Measurements from ENCODE around the gene AGRP.

AGRP gene

DNA sequence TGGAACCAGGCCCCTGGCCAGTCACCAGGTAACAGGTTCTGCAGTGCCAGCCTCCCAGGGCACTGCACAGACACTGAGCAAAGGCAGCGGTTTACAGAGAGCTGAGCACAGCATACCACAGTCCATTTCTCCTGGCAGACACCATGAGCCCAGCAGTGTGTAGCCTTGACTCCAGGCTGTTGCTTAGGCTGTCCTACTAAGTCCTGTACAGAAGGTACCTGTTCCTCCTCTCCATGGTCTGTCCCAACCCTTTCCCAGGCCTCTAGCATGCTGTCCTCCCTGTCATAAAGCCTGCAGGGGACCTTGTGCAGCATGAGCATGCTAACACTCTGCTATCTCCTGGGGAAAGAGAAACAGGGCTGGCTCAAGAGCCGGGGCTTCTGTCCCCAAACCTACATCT, 22.4 kb downstream of the AGRP start:
- no peak for DNase-seq (ENCODE audit: low read depth)
- TF ChIP-seq, protein P1, sequence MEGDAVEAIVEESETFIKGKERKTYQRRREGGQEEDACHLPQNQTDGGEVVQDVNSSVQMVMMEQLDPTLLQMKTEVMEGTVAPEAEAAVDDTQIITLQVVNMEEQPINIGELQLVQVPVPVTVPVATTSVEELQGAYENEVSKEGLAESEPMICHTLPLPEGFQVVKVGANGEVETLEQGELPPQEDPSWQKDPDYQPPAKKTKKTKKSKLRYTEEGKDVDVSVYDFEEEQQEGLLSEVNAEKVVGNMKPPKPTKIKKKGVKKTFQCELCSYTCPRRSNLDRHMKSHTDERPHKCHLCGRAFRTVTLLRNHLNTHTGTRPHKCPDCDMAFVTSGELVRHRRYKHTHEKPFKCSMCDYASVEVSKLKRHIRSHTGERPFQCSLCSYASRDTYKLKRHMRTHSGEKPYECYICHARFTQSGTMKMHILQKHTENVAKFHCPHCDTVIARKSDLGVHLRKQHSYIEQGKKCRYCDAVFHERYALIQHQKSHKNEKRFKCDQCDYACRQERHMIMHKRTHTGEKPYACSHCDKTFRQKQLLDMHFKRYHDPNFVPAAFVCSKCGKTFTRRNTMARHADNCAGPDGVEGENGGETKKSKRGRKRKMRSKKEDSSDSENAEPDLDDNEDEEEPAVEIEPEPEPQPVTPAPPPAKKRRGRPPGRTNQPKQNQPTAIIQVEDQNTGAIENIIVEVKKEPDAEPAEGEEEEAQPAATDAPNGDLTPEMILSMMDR (conservative IDR thresholded peaks at IDR 0.05; ENCODE audit: low read depth, low read length): no peak
- no peak overlapping the region for H3K4me3 ChIP-seq (ENCODE audit: low read depth, low read length)

GRCh38 chr16:67460168-67460567, 23.2 kb downstream of the AGRP start:
- H3K4me3 ChIP-seq (ENCODE audit: low read depth, low read length): no peak overlapping the region
- no peak for DNase-seq (ENCODE audit: low read depth)
- TF ChIP-seq, protein P1 (conservative IDR thresholded peaks at IDR 0.05; ENCODE audit: low read depth, low read length): no peak

DNA sequence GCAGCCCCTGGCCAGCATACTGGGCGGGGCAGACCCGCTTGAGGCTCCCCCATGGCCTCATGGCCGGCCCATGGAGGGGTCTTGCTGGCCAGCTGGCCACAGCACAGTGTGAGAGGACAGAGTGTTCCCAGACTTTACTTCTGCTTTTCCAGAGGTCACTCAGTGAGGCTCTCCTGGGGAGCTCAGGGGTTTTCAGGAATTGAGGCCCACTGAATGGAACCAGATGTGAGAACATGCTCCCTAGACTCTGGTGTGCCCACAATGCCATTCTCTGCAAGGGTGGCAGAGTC, 23.5 kb downstream of the AGRP start:
- no peak overlapping the region for H3K4me3 ChIP-seq (ENCODE audit: low read depth, low read length)
- DNase-seq (ENCODE audit: low read depth): no peak
- TF ChIP-seq, protein P1 (conservative IDR thresholded peaks at IDR 0.05; ENCODE audit: low read depth, low read length): no peak

- H3K4me3 ChIP-seq (ENCODE audit: low read depth, low read length): no peak overlapping the region
- TF ChIP-seq, protein P1 (conservative IDR thresholded peaks at IDR 0.05; ENCODE audit: low read depth, low read length): no peak
- no peak for DNase-seq (ENCODE audit: low read depth)
Observed at GRCh38 chr16:67459066-67459860, 24.1 kb downstream of the AGRP start.

- DNase-seq (ENCODE audit: low read depth): no peak
- TF ChIP-seq, protein P1 (conservative IDR thresholded peaks at IDR 0.05; ENCODE audit: low read depth, low read length): no peak
- no peak overlapping the region for H3K4me3 ChIP-seq (ENCODE audit: low read depth, low read length)
Observed at GRCh38 chr16:67458121-67458641, 25.2 kb downstream of the AGRP start.

DNA sequence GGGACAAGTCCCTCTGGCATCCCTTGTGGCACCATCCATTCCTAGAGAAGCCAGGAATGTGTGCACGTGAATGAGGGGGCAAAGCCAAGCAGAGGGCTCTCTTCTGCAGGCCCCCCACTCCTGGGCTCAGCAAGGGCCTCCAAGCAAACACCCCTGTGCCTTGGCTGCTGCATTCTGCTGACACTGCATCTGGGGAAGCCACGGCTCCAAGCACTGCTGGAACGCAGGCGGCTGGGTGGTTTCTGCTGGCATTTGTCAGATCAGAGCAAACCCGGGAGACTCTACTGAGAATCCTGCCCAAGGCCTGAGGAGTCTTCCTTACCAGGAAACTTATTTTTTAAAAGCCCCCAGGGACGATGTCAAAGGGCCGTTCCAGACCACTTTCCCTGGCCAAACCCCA, 25.7 kb downstream of the AGRP start:
- H3K4me3 ChIP-seq (ENCODE audit: low read depth, low read length): no peak overlapping the region

More for the DNA sequence above, 25.7 kb downstream of the AGRP start:
- DNase-seq (ENCODE audit: low read depth): no peak
- TF ChIP-seq, protein P1 (conservative IDR thresholded peaks at IDR 0.05; ENCODE audit: low read depth, low read length): no peak
